H9 (cell line): ENCODE measurements around the gene GSTP1. TPM values are rescaled to one million over a fixed set of nuclear protein-coding genes. Genes with fewer than 3 reads are reported as not detected.

Experiments used
- DNase-seq: peaks from one replicate; pipeline ENCODE4 v3.0.0-alpha.2; 2017
- H2AFZ ChIP-seq: one replicate; pipeline ENCODE4 v1.6.1; 2013; ENCODE audit warnings: mild to moderate bottlenecking, low read length, control low read depth, moderate library complexity
- H2AK5ac ChIP-seq: 2 replicates; pipeline ENCODE4 v1.6.1; 2013; ENCODE audit warnings: low read length, control low read depth, mixed read lengths; ENCODE audit not compliant: insufficient read length
- H2BK120ac ChIP-seq: one replicate; pipeline ENCODE4 v1.6.1; 2013; ENCODE audit warnings: low read depth, mild to moderate bottlenecking, low read length, control low read depth, inconsistent platforms; ENCODE audit not compliant: poor library complexity, severe bottlenecking
- H2BK12ac ChIP-seq: 2 replicates; pipeline ENCODE4 v1.6.1; 2013; ENCODE audit warnings: low read length, control low read depth, mixed read lengths, low read depth; ENCODE audit not compliant: insufficient read length
- H2BK15ac ChIP-seq: 2 replicates; pipeline ENCODE4 v1.6.1; 2013; ENCODE audit warnings: low read depth, low read length, control low read depth
- H2BK20ac ChIP-seq: one replicate; pipeline ENCODE4 v1.6.1; 2013; ENCODE audit warnings: low read depth, mild to moderate bottlenecking, low read length, control low read depth, inconsistent platforms; ENCODE audit not compliant: poor library complexity, severe bottlenecking
- H2BK5ac ChIP-seq: 2 replicates; pipeline ENCODE4 v1.6.1; 2013; ENCODE audit warnings: low read length, control low read depth, mixed read lengths; ENCODE audit not compliant: insufficient read length
- H3K14ac ChIP-seq: 2 replicates; pipeline ENCODE4 v1.6.1; 2013; ENCODE audit warnings: low read length, control low read depth; ENCODE audit not compliant: insufficient read depth
- H3K18ac ChIP-seq: 2 replicates; pipeline ENCODE4 v1.6.1; 2013; ENCODE audit warnings: low read depth, mild to moderate bottlenecking, mixed read lengths, low read length, control low read depth; ENCODE audit not compliant: insufficient read length
- H3K23ac ChIP-seq: 2 replicates; pipeline ENCODE4 v1.6.1; 2013; ENCODE audit warnings: low read length, control low read depth, mixed read lengths, low read depth; ENCODE audit not compliant: insufficient read length
- H3K23me2 ChIP-seq: 2 replicates; pipeline ENCODE4 v1.6.1; 2013; ENCODE audit warnings: low read depth, mild to moderate bottlenecking, mixed read lengths, low read length, control low read depth; ENCODE audit not compliant: insufficient read length, poor library complexity, severe bottlenecking
- H3K27ac ChIP-seq: 2 replicates; pipeline ENCODE4 v1.5.1; 2013; ENCODE audit warnings: low read length, control low read depth, mixed read lengths, low read depth; ENCODE audit not compliant: insufficient read length
- H3K27me3 ChIP-seq: 2 replicates; pipeline ENCODE4 v1.6.1; 2013; ENCODE audit warnings: low read length, control low read depth, inconsistent platforms; ENCODE audit not compliant: insufficient read depth
- H3K4ac ChIP-seq: 2 replicates; pipeline ENCODE4 v1.6.1; 2013; ENCODE audit warnings: low read depth, mild to moderate bottlenecking, control low read depth, inconsistent platforms, low read length, moderate library complexity
- H3K4me1 ChIP-seq: 2 replicates; pipeline ENCODE4 v1.6.1; 2013; ENCODE audit warnings: low read length, control low read depth, inconsistent platforms; ENCODE audit not compliant: insufficient read depth
- H3K4me2 ChIP-seq: 2 replicates; pipeline ENCODE4 v1.6.1; 2013; ENCODE audit warnings: low read length, control low read depth, mixed read lengths; ENCODE audit not compliant: insufficient read length, insufficient read depth
- H3K56ac ChIP-seq: 2 replicates; pipeline ENCODE4 v1.6.1; 2013; ENCODE audit warnings: low read depth, mild to moderate bottlenecking, mixed read lengths, low read length, control low read depth; ENCODE audit not compliant: insufficient read length
- H3K79me1 ChIP-seq: 2 replicates; pipeline ENCODE4 v1.6.1; 2013; ENCODE audit warnings: low read depth, mild to moderate bottlenecking, moderate library complexity, low read length, control low read depth, inconsistent platforms; ENCODE audit not compliant: insufficient read depth, poor library complexity, severe bottlenecking
- H3K79me2 ChIP-seq: 2 replicates; pipeline ENCODE4 v1.6.1; 2013; ENCODE audit warnings: low read length, control low read depth, inconsistent platforms; ENCODE audit not compliant: insufficient read depth
- H3K9ac ChIP-seq: 2 replicates; pipeline ENCODE4 v1.6.1; 2013; ENCODE audit warnings: low read length, control low read depth, mixed read lengths; ENCODE audit not compliant: insufficient read length; ENCODE audit errors: extremely low read depth
- H3K9me3 ChIP-seq: one replicate; pipeline ENCODE4 v1.6.1; 2013; ENCODE audit warnings: low read depth, low read length, inconsistent platforms; ENCODE audit not compliant: control insufficient read depth
- H3T11ph ChIP-seq: one replicate; pipeline ENCODE4 v1.6.1; 2013; ENCODE audit warnings: mild to moderate bottlenecking, low read length, control low read depth, inconsistent platforms
- H4K20me1 ChIP-seq: one replicate; pipeline ENCODE4 v1.6.1; 2013; ENCODE audit not compliant: control insufficient read depth, insufficient read length, insufficient read depth
- H4K5ac ChIP-seq: 2 replicates; pipeline ENCODE4 v1.6.1; 2013; ENCODE audit warnings: low read depth, mild to moderate bottlenecking, mixed read lengths, low read length, control low read depth; ENCODE audit not compliant: insufficient read length
- H4K8ac ChIP-seq: replicated peaks from 2 replicates; pipeline ENCODE4 v1.6.1; 2013; ENCODE audit warnings: low read length, control low read depth, mixed read lengths, low read depth; ENCODE audit not compliant: insufficient read length
- H4K91ac ChIP-seq: 2 replicates; pipeline ENCODE4 v1.6.1; 2013; ENCODE audit warnings: low read depth, mild to moderate bottlenecking, moderate library complexity, mixed read lengths, low read length, control low read depth; ENCODE audit not compliant: insufficient read length
- H3K27ac Mint-ChIP-seq, 3 experiments: 2 replicates in 2 of 3; 3 replicates in 1 of 3; pipeline ENCODE4 v1.8.0; 2020 to 2021; ENCODE audit warnings: mixed read lengths in 3 of 3, mild to moderate bottlenecking in 1 of 3, moderate library complexity in 1 of 3
- H3K27me3 Mint-ChIP-seq: 2 replicates; pipeline ENCODE4 v1.8.0; 2021; ENCODE audit warnings: low read depth, mild to moderate bottlenecking, moderate library complexity, mixed read lengths
- H3K36me3 Mint-ChIP-seq, 3 experiments: 2 replicates in 2 of 3; 3 replicates in 1 of 3; pipeline ENCODE4 v1.8.0; 2020 to 2021; ENCODE audit warnings: low read depth in 3 of 3, mixed read lengths in 3 of 3; ENCODE audit not compliant: insufficient read depth in 1 of 3
- H3K4me1 Mint-ChIP-seq, 2 experiments: 2 replicates each; pipeline ENCODE4 v1.8.0; 2020; ENCODE audit warnings: mixed read lengths in 2 of 2
- H3K4me3 Mint-ChIP-seq, 2 experiments: 2 replicates in 1 of 2; 3 replicates in 1 of 2; pipeline ENCODE4 v1.8.0; 2020 to 2021; ENCODE audit warnings: mild to moderate bottlenecking in 2 of 2, mixed read lengths in 2 of 2, moderate library complexity in 1 of 2
- H3K9me3 Mint-ChIP-seq, 2 experiments: 2 replicates in 1 of 2; 3 replicates in 1 of 2; pipeline ENCODE4 v1.8.0; 2020; ENCODE audit warnings: mild to moderate bottlenecking in 2 of 2, mixed read lengths in 2 of 2, moderate library complexity in 1 of 2
- whole genome bisulfite sequencing: extraction: QIAGEN DNeasy Blood & Tissue Kit; methylation state at CpG from one replicate; pipeline ENCODE4 v1.1.7; 2013; ENCODE audit warnings: missing lambda C conversion rate, low lambda C conversion rate, mixed read lengths; ENCODE audit not compliant: insufficient read length; ENCODE audit errors: extremely low coverage; 5-methylcytosine and 5-hydroxymethylcytosine counted together
- total RNA-seq: library from RNA; stranded (reverse); gene quantifications from 2 replicates; pipeline ENCODE4 v1.2.1, GENCODE V29; 2021
- TF ChIP-seq, protein P1 (sequence below): fragments of 200-600 bp; sonication (generic); conservative IDR thresholded peaks from 3 replicates; pipeline ENCODE4 v1.8.0; 2021; ENCODE audit warnings: antibody characterized with exemption, mild to moderate bottlenecking

Gene GSTP1
- total RNA-seq, 1 experiment from 2014 or later: 1,469 TPM

GRCh38 chr11:67577951-67578350 is 5.7 kb upstream of the GSTP1 start:
- peaks cover 43 to 45% of the 10 kb centered on the region in 2 experiments for H3K4me1 Mint-ChIP-seq
- no peak overlapping the region for H2BK12ac ChIP-seq
- no peak overlapping the region for H3K4me3 Mint-ChIP-seq
- no peaks in the 10 kb centered on the region for H3K27me3 ChIP-seq
- no peak overlapping the region for H2BK120ac ChIP-seq
- no peak overlapping the region for H3K56ac ChIP-seq
- H2BK20ac ChIP-seq: no peak overlapping the region
- H3K9ac ChIP-seq: no peak overlapping the region
- H3K79me2 ChIP-seq: no peaks in the 10 kb centered on the region
- no peak overlapping the region for H4K5ac ChIP-seq
- no peak overlapping the region for H4K91ac ChIP-seq
- no peak overlapping the region for H3K18ac ChIP-seq
- H4K20me1 ChIP-seq: no peaks in the 10 kb centered on the region
- H3T11ph ChIP-seq: no peak overlapping the region
- no peak overlapping the region for H3K27ac ChIP-seq
- no peaks in the 10 kb centered on the region for H3K9me3 ChIP-seq
- no peak overlapping the region for H3K23ac ChIP-seq
- H4K8ac ChIP-seq: no peak overlapping the region
- H3K4ac ChIP-seq: no peak overlapping the region
- H3K36me3 Mint-ChIP-seq: no peaks in the 10 kb centered on the region
- H3K79me1 ChIP-seq: no peaks in the 10 kb centered on the region
- no peak overlapping the region for H3K27ac Mint-ChIP-seq
- TF ChIP-seq, protein P1, sequence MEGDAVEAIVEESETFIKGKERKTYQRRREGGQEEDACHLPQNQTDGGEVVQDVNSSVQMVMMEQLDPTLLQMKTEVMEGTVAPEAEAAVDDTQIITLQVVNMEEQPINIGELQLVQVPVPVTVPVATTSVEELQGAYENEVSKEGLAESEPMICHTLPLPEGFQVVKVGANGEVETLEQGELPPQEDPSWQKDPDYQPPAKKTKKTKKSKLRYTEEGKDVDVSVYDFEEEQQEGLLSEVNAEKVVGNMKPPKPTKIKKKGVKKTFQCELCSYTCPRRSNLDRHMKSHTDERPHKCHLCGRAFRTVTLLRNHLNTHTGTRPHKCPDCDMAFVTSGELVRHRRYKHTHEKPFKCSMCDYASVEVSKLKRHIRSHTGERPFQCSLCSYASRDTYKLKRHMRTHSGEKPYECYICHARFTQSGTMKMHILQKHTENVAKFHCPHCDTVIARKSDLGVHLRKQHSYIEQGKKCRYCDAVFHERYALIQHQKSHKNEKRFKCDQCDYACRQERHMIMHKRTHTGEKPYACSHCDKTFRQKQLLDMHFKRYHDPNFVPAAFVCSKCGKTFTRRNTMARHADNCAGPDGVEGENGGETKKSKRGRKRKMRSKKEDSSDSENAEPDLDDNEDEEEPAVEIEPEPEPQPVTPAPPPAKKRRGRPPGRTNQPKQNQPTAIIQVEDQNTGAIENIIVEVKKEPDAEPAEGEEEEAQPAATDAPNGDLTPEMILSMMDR: no peak
- no peaks in the 10 kb centered on the region for H3K23me2 ChIP-seq
- H2BK15ac ChIP-seq: no peak overlapping the region
- H3K27me3 Mint-ChIP-seq: peaks cover 47% of the 10 kb centered on the region
- H3K14ac ChIP-seq: no peak overlapping the region
- DNase-seq: no peak
- no peak overlapping the region for H2AK5ac ChIP-seq
- no peak overlapping the region for H2BK5ac ChIP-seq
- H2AFZ ChIP-seq: no peak overlapping the region
- no CpG with 5 or more reads among the region's 6 CpGs for WGBS
- no peak overlapping the region for H3K4me2 ChIP-seq
- H3K9me3 Mint-ChIP-seq: peaks cover 0 to 2% of the 10 kb centered on the region in 2 experiments; a peak in 2 of 5 replicates
- H3K4me1 ChIP-seq: peaks cover 3% of the 10 kb centered on the region; the same call in 1 of the 2 replicates
